Neural cell (in vitro differentiated cells): Measurements from ENCODE around the gene ALK. TPM values are rescaled to one million over a fixed set of nuclear protein-coding genes. Genes with fewer than 3 reads are reported as not detected.

Experiments used
- H2AFZ ChIP-seq: fragments of 200-600, 300-800 bp; sonication (generic), shearing (Covaris generic); 2 replicates; pipeline ENCODE4 v1.6.0; 2014; ENCODE audit warnings: low read depth, mild to moderate bottlenecking, antibody characterized with exemption, low read length, moderate library complexity
- H3F3A ChIP-seq: fragments of 200-600 bp; shearing (Covaris generic); 2 replicates; pipeline ENCODE4 v1.6.1; 2016; ENCODE audit warnings: mild to moderate bottlenecking, moderate library complexity, mixed read lengths, antibody characterized with exemption, low read length; ENCODE audit not compliant: insufficient read depth, poor library complexity, severe bottlenecking
- H3K27ac ChIP-seq: fragments of 200-600, 300-800 bp; sonication (generic), shearing (Covaris generic); 2 replicates; pipeline ENCODE4 v1.5.1; 2014; ENCODE audit warnings: mild to moderate bottlenecking, low read length, moderate library complexity
- H3K27me3 ChIP-seq: fragments of 300-800, 200-600 bp; sonication (generic), shearing (Covaris generic); 2 replicates; pipeline ENCODE4 v1.6.0; 2014; ENCODE audit warnings: mild to moderate bottlenecking, low read depth, low read length, moderate library complexity; ENCODE audit not compliant: insufficient read depth
- H3K36me3 ChIP-seq: fragments of 300-800, 200-600 bp; sonication (generic), shearing (Covaris generic); 2 replicates; pipeline ENCODE4 v1.5.1; 2014; ENCODE audit warnings: mild to moderate bottlenecking, antibody characterized with exemption, low read length, moderate library complexity; ENCODE audit not compliant: insufficient read depth
- H3K4me2 ChIP-seq: fragments of 300-800, 200-600 bp; sonication (generic), shearing (Covaris generic); 2 replicates; pipeline ENCODE4 v1.6.0; 2014; ENCODE audit warnings: mild to moderate bottlenecking, low read length
- H3K4me3 ChIP-seq: fragments of 300-800, 200-600 bp; sonication (generic), shearing (Covaris generic); 2 replicates; pipeline ENCODE4 v1.5.1; 2014; ENCODE audit warnings: mild to moderate bottlenecking, low read length, moderate library complexity
- H3K79me2 ChIP-seq: fragments of 200-600 bp; shearing (Covaris generic); replicated peaks from 2 replicates; pipeline ENCODE4 v1.6.0; 2014; ENCODE audit warnings: mild to moderate bottlenecking, low read length, moderate library complexity; ENCODE audit not compliant: insufficient read depth
- H3K9ac ChIP-seq: fragments of 300-800, 200-600 bp; sonication (generic), shearing (Covaris generic); 2 replicates; pipeline ENCODE4 v1.6.1; 2016; ENCODE audit warnings: mild to moderate bottlenecking, low read length, mixed read lengths
- H3K9me2 ChIP-seq: fragments of 200-600 bp; shearing (Covaris generic); 2 replicates; pipeline ENCODE4 v1.6.1; 2016; ENCODE audit warnings: mild to moderate bottlenecking, low read length, mixed read lengths; ENCODE audit not compliant: insufficient read depth
- H3K9me3 ChIP-seq: fragments of 200-600, 300-800 bp; sonication (generic), shearing (Covaris generic); 2 replicates; pipeline ENCODE4 v1.6.1; 2016; ENCODE audit warnings: mild to moderate bottlenecking, mixed run types, low read length, moderate library complexity, mixed read lengths
- H4K20me1 ChIP-seq: fragments of 200-600 bp; shearing (Covaris generic); 2 replicates; pipeline ENCODE4 v1.6.1; 2016; ENCODE audit warnings: mild to moderate bottlenecking, mixed run types; ENCODE audit not compliant: insufficient read depth
- EP300 ChIP-seq: fragments of 450-650 bp; conservative IDR thresholded peaks from 2 replicates; pipeline ENCODE4 v1.6.1; 2014; ENCODE audit warnings: antibody characterized with exemption, mild to moderate bottlenecking, moderate library complexity; ENCODE audit not compliant: poor library complexity, severe bottlenecking
- EZH2 ChIP-seq: fragments of 200-600, 300-800 bp; shearing (Covaris generic), sonication (generic); IDR thresholded peaks from 2 replicates; pipeline ENCODE4 v1.6.1; 2014; ENCODE audit warnings: antibody characterized with exemption, low read length, borderline replicate concordance, mild to moderate bottlenecking; ENCODE audit not compliant: insufficient read depth, poor library complexity, severe bottlenecking
- MXI1 ChIP-seq: fragments of 450-650 bp; conservative IDR thresholded peaks from 2 replicates; pipeline ENCODE4 v1.6.1; 2014; ENCODE audit warnings: antibody characterized with exemption, mild to moderate bottlenecking; ENCODE audit not compliant: poor library complexity, severe bottlenecking
- POLR2AphosphoS5 ChIP-seq: IDR thresholded peaks from 2 replicates; pipeline ENCODE4 v1.6.1; 2012
- RAD21 ChIP-seq: fragments of 450-650 bp; conservative IDR thresholded peaks from 2 replicates; pipeline ENCODE4 v1.6.1; 2014; ENCODE audit warnings: antibody characterized with exemption, mild to moderate bottlenecking, moderate library complexity
- SMC3 ChIP-seq: fragments of 450-650 bp; conservative IDR thresholded peaks from 2 replicates; pipeline ENCODE4 v1.6.1; 2014; ENCODE audit warnings: antibody characterized with exemption, mild to moderate bottlenecking, moderate library complexity; ENCODE audit not compliant: poor library complexity
- TAF1 ChIP-seq: IDR thresholded peaks from 2 replicates; pipeline ENCODE4 v1.6.1; 2012; ENCODE audit warnings: low read depth
- polyA plus RNA-seq: library from polyadenylated mRNA; depleted of rRNA; stranded (reverse); fragments of >200 nt; gene quantifications from 2 replicates; pipeline ENCODE4 v1.2.3, GENCODE V29; 2014
- TF ChIP-seq, protein P1 (sequence below): IDR thresholded peaks from 2 replicates; pipeline ENCODE4 v1.6.1; 2012; ENCODE audit warnings: borderline replicate concordance
- TF ChIP-seq, protein P2 (sequence below): fragments of 450-650 bp; IDR thresholded peaks from 2 replicates; pipeline ENCODE4 v1.5.1; 2014; ENCODE audit warnings: antibody characterized with exemption, mild to moderate bottlenecking, moderate library complexity; ENCODE audit not compliant: poor library complexity, severe bottlenecking

ALK gene
- polyA plus RNA-seq, 1 donor from 2014 or later, result 7.1 TPM

DNA sequence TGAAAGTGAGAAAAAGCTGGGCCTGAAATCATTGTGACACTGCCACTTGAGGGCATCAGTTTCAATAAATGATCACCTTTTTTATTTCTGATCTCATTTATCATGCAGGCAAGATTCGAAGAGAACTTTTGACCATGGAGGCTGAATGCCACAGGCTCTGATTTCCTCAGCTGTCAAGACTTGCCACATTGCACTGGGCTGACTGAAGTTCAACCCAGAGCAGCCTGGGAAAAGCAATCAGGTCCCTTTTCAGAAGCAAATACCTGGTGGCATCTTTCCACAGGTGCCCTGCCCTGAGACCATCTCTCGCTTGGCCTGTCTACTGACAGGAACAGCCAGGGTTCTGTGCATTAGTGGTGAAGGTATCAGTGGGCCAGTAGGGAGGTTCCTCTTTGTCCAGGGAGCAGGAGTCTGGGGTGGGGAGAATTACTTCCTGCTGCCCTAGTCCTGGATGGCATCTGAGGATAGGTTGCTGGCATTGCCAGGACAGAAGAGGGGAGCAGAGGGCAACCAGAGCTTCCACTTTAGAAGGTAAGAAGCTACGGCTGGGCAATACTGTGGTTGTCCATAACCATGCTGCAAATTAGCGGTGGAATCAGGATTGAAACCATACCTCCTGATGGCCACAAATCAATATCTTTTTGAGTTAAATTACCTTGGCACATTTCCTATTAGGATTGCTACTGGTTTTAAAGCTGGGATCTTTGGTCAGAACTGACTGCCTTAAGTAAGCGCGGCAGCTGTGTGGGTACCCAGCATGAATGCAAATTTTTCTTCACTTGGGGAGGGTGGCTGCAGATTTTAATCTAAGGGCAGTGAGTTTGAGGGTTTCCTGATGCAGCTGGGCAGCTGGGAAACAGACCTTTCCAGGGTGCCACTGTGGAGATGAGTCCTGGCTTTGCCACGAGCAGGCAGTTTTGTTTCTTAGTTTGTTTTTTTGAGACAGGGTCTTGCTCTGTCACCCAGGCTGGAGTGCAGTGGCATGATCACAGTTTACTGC is 394.5 kb downstream of the ALK start:
- Histone ChIP-seq H3K9me2 (no peaks in the 10 kb centered on the region), H3K9ac (no peak overlapping the region), H3F3A (no peaks in the 10 kb centered on the region), H3K27me3 (no peaks in the 10 kb centered on the region), H2AFZ (no peak overlapping the region), H3K4me2 (no peak overlapping the region), H3K79me2 (no peaks in the 10 kb centered on the region), H3K36me3 (no peaks in the 10 kb centered on the region), H3K4me3 (no peak overlapping the region), H3K9me3 (no peaks in the 10 kb centered on the region), H4K20me1 (no peaks in the 10 kb centered on the region), H3K27ac (no peak overlapping the region)
- no peak for TF ChIP-seq EZH2

DNA sequence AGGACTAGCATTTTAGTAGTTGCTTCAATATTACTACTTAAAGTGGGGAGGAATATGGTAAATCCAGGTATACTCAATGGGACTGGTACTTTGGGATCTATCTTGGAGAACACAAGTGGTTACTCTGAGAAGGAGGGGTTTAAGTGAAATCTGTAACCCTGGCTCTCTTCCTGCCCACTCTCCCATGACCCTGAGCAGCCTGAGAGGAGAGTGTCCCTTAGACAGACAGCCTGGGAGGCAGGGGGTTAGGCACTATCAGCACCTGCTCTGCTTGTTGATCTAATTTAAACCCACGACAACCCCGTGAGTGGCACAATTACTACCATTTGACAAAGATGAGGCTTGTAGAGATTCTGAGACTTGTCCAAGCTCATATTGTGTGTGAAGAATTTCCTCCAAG is 395.5 kb downstream of the ALK start:
- TF ChIP-seq SMC3 (no peak), POLR2AphosphoS5 (no peak), EP300 (no peak), EZH2 (no peak)
- TF ChIP-seq, protein P1, sequence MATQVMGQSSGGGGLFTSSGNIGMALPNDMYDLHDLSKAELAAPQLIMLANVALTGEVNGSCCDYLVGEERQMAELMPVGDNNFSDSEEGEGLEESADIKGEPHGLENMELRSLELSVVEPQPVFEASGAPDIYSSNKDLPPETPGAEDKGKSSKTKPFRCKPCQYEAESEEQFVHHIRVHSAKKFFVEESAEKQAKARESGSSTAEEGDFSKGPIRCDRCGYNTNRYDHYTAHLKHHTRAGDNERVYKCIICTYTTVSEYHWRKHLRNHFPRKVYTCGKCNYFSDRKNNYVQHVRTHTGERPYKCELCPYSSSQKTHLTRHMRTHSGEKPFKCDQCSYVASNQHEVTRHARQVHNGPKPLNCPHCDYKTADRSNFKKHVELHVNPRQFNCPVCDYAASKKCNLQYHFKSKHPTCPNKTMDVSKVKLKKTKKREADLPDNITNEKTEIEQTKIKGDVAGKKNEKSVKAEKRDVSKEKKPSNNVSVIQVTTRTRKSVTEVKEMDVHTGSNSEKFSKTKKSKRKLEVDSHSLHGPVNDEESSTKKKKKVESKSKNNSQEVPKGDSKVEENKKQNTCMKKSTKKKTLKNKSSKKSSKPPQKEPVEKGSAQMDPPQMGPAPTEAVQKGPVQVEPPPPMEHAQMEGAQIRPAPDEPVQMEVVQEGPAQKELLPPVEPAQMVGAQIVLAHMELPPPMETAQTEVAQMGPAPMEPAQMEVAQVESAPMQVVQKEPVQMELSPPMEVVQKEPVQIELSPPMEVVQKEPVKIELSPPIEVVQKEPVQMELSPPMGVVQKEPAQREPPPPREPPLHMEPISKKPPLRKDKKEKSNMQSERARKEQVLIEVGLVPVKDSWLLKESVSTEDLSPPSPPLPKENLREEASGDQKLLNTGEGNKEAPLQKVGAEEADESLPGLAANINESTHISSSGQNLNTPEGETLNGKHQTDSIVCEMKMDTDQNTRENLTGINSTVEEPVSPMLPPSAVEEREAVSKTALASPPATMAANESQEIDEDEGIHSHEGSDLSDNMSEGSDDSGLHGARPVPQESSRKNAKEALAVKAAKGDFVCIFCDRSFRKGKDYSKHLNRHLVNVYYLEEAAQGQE, result no peak
- no peaks in the 10 kb centered on the region for H3K27me3 ChIP-seq
- H3K36me3 ChIP-seq, result no peaks in the 10 kb centered on the region
- no peak overlapping the region for H3K9ac ChIP-seq
- no peak overlapping the region for H3K4me2 ChIP-seq
- H3K27ac ChIP-seq, result no peak overlapping the region
- H3K9me2 ChIP-seq, result no peaks in the 10 kb centered on the region
- no peaks in the 10 kb centered on the region for H3K9me3 ChIP-seq
- H3K4me3 ChIP-seq, result no peak overlapping the region
- H3K79me2 ChIP-seq, result no peaks in the 10 kb centered on the region
- H2AFZ ChIP-seq, result no peak overlapping the region
- H4K20me1 ChIP-seq, result no peaks in the 10 kb centered on the region
- no peaks in the 10 kb centered on the region for H3F3A ChIP-seq

DNA sequence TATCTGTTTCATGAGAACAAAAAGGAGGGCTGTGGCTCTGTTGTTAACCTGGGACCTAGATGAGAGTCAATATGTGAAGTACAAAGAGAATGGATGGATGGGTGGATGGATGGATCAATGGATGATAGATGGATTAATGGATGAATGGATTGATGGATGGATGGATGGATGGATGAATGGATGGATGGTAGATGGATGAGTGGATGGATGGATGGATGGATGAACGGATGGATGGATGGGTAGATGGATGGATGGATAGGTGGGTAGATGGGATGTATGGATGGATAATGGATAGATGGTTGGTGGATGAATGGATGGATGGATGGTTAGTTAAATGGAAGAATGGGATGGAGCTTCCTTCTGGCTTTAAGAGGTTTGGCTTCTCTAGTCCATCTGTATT is 396.7 kb downstream of the ALK start:
- no peak overlapping the region for H3K4me3 ChIP-seq

More for the DNA sequence above, 396.7 kb downstream of the ALK start:
- TF ChIP-seq SMC3 (no peak), RAD21 (no peak), TAF1 (no peak), MXI1 (no peak), EP300 (no peak), POLR2AphosphoS5 (no peak), EZH2 (no peak)
- TF ChIP-seq, protein P2, sequence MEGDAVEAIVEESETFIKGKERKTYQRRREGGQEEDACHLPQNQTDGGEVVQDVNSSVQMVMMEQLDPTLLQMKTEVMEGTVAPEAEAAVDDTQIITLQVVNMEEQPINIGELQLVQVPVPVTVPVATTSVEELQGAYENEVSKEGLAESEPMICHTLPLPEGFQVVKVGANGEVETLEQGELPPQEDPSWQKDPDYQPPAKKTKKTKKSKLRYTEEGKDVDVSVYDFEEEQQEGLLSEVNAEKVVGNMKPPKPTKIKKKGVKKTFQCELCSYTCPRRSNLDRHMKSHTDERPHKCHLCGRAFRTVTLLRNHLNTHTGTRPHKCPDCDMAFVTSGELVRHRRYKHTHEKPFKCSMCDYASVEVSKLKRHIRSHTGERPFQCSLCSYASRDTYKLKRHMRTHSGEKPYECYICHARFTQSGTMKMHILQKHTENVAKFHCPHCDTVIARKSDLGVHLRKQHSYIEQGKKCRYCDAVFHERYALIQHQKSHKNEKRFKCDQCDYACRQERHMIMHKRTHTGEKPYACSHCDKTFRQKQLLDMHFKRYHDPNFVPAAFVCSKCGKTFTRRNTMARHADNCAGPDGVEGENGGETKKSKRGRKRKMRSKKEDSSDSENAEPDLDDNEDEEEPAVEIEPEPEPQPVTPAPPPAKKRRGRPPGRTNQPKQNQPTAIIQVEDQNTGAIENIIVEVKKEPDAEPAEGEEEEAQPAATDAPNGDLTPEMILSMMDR, result no peak
- TF ChIP-seq, protein P1, result no peak
- no peaks in the 10 kb centered on the region for H3K9me3 ChIP-seq
- no peaks in the 10 kb centered on the region for H3K36me3 ChIP-seq
- no peaks in the 10 kb centered on the region for H3K27me3 ChIP-seq
- no peaks in the 10 kb centered on the region for H3K79me2 ChIP-seq
- no peaks in the 10 kb centered on the region for H4K20me1 ChIP-seq
- no peak overlapping the region for H3K27ac ChIP-seq
- no peaks in the 10 kb centered on the region for H3F3A ChIP-seq
- H2AFZ ChIP-seq, result no peak overlapping the region
- no peak overlapping the region for H3K4me2 ChIP-seq
- H3K9ac ChIP-seq, result no peak overlapping the region
- H3K9me2 ChIP-seq, result no peaks in the 10 kb centered on the region
